ENCODE results near the gene HLTF. TPM values are rescaled to one million over a fixed set of nuclear protein-coding genes. Genes with fewer than 3 reads are reported as not detected.

Gene HLTF
- total and polyA plus RNA-seq, 2 of the 4 experiments (the other 2 are of a cell fraction), result 12.6 to 39.1 TPM

- Histone ChIP-seq H3K27me3 (ENCODE audit: control insufficient read depth, insufficient read depth, low read length) (no peaks in the 10 kb centered on the region), H3K4me3 (ENCODE audit: insufficient read depth, low read depth, low read length) (no peak overlapping the region), H4K8ac (ENCODE audit: low read depth in 2 of 2, low read length in 2 of 2) (no peak overlapping the region), H3K4me1 (ENCODE audit: control insufficient read depth, insufficient read depth, low read length) (0 out of 2 replicates have a peak, but pooled peaks cover 2% of the 10 kb centered on the region), H4K5ac (ENCODE audit: low read depth, low read length) (no peak overlapping the region), H4K20me1 (ENCODE audit: insufficient read depth, low read length) (no peaks in the 10 kb centered on the region; the same call in 1 of the 2 replicates), H3K79me1 (ENCODE audit: low read depth in 1 of 2, low read length in 2 of 2) (peaks cover 24 to 45% of the 10 kb centered on the region in 2 experiments), H3K14ac (replicated peaks; ENCODE audit: low read depth, low read length) (no peak overlapping the region), H3K4ac (ENCODE audit: low read depth, low read length) (no peak overlapping the region), H2AFZ (replicated peaks; ENCODE audit: low read length, poor library complexity) (no peak overlapping the region), H3K9ac (ENCODE audit: low read depth, low read length) (no peak overlapping the region), H2BK5ac (ENCODE audit: low read depth, low read length, poor library complexity, severe bottlenecking) (no peak overlapping the region), H2AK5ac (ENCODE audit: low read depth, low read length) (no peak overlapping the region), H4K91ac (ENCODE audit: insufficient read depth, low read depth, low read length) (no peak overlapping the region), H2BK15ac (ENCODE audit: low read depth, low read length) (no peak overlapping the region), H2BK20ac (ENCODE audit: low read depth, low read length) (no peak overlapping the region), H3K23ac (ENCODE audit: low read depth, low read length) (no peak overlapping the region), H3K4me2 (ENCODE audit: low read depth, low read length) (no peak overlapping the region), H3K18ac (ENCODE audit: low read depth, low read length) (no peak overlapping the region), H3K9me3 (ENCODE audit: control insufficient read depth, insufficient read depth, low read length) (no peaks in the 10 kb centered on the region), H3K56ac (ENCODE audit: extremely low read depth, insufficient read depth, low read length) (no peak overlapping the region), H3K9me1 (ENCODE audit: insufficient read depth, low read length) (no peaks in the 10 kb centered on the region), H3K36me3 (ENCODE audit: control insufficient read depth, insufficient read depth, low read length) (peaks cover 3% of the 10 kb centered on the region), H2BK120ac (ENCODE audit: low read depth, low read length) (no peak overlapping the region), H3K27ac (ENCODE audit: insufficient read depth, low read length) (no peak overlapping the region), H2AK9ac (replicated peaks; ENCODE audit: low read depth, low read length, poor library complexity) (no peak overlapping the region)
- in situ Hi-C loops (cut with MboI; ENCODE audit: low sequenced_read_pairs) (no loop called here), intact Hi-C loops (cut with micrococcal nuclease) (no loop called here), dilution Hi-C loops (cut with HindIII; ENCODE audit: low sequenced_read_pairs, unreplicated experiment) (no loop called here)
- ATAC-seq (ENCODE audit: low read depth) (no peak), DNase-seq (no peak)
- no CpG with 5 or more reads among the region's 1 CpG for WGBS, 2 experiments (ENCODE audit: extremely low coverage in 2 of 2, insufficient read length in 1 of 2)
- POLR2A ChIA-PET (ENCODE audit: unreplicated experiment), result no interaction called here
- BruUV-seq (replicated peaks), result no TSS peak
- no peak for TF ChIP-seq CHD1 (IDR thresholded peaks at IDR 0.05; ENCODE audit: low read depth, low read length)
- TF ChIP-seq, protein P1, sequence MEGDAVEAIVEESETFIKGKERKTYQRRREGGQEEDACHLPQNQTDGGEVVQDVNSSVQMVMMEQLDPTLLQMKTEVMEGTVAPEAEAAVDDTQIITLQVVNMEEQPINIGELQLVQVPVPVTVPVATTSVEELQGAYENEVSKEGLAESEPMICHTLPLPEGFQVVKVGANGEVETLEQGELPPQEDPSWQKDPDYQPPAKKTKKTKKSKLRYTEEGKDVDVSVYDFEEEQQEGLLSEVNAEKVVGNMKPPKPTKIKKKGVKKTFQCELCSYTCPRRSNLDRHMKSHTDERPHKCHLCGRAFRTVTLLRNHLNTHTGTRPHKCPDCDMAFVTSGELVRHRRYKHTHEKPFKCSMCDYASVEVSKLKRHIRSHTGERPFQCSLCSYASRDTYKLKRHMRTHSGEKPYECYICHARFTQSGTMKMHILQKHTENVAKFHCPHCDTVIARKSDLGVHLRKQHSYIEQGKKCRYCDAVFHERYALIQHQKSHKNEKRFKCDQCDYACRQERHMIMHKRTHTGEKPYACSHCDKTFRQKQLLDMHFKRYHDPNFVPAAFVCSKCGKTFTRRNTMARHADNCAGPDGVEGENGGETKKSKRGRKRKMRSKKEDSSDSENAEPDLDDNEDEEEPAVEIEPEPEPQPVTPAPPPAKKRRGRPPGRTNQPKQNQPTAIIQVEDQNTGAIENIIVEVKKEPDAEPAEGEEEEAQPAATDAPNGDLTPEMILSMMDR (conservative IDR thresholded peaks at IDR 0.05; ENCODE audit: low read depth, low read length), result no peak
- no peak for TF ChIP-seq USF2 (IDR thresholded peaks at IDR 0.05; ENCODE audit: low read depth, low read length)
- TF ChIP-seq NFE2L2 (IDR thresholded peaks at IDR 0.05; ENCODE audit: low read depth, low read length), result no peak
- no peak for TF ChIP-seq POLR2A (IDR thresholded peaks at IDR 0.05; ENCODE audit: low read depth, low read length)
- TF ChIP-seq RFX5 (IDR thresholded peaks at IDR 0.05; ENCODE audit: low read depth, low read length), result no peak
- TF ChIP-seq FOS (IDR thresholded peaks at IDR 0.05; ENCODE audit: low read depth, low read length), result no peak
- TF ChIP-seq, protein P2, sequence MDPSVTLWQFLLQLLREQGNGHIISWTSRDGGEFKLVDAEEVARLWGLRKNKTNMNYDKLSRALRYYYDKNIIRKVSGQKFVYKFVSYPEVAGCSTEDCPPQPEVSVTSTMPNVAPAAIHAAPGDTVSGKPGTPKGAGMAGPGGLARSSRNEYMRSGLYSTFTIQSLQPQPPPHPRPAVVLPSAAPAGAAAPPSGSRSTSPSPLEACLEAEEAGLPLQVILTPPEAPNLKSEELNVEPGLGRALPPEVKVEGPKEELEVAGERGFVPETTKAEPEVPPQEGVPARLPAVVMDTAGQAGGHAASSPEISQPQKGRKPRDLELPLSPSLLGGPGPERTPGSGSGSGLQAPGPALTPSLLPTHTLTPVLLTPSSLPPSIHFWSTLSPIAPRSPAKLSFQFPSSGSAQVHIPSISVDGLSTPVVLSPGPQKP (IDR thresholded peaks at IDR 0.05; ENCODE audit: borderline replicate concordance, low read depth, low read length), result no peak
- no peak for TF ChIP-seq MAFK (IDR thresholded peaks at IDR 0.05; ENCODE audit: low read depth, low read length)
- TF ChIP-seq MAZ (IDR thresholded peaks at IDR 0.05; ENCODE audit: borderline replicate concordance, low read depth, low read length), result no peak
- no peak for TF ChIP-seq CEBPB (IDR thresholded peaks at IDR 0.05; ENCODE audit: low read depth, low read length)
- TF ChIP-seq MXI1 (IDR thresholded peaks at IDR 0.05; ENCODE audit: borderline replicate concordance, low read depth, low read length), result no peak
- TF ChIP-seq BHLHE40 (IDR thresholded peaks at IDR 0.05; ENCODE audit: low read depth, low read length), result no peak
- CTCF ChIA-PET, result no interaction called here
These were observed 4.6 kb downstream of the HLTF start for GRCh38 chr3:149081772-149082171.

Measured in IMR-90 (cell line).